Skeletal muscle tissue (tissue), 4 donors: ENCODE results near the gene TPCN1. TPM values are rescaled to one million over a fixed set of nuclear protein-coding genes. Genes with fewer than 3 reads are reported as not detected.

Experiments
- H3K27ac ChIP-seq: one replicate; pipeline ENCODE4 v1.7.0; 2013; ENCODE audit warnings: mild to moderate bottlenecking, low read depth, low read length, inconsistent platforms
- H3K27me3 ChIP-seq, 3 donors: one replicate each; pipeline ENCODE4 v1.7.0; 2013; ENCODE audit warnings: low read length in 3 of 3; ENCODE audit not compliant: control insufficient read depth in 3 of 3, insufficient read depth in 3 of 3
- H3K36me3 ChIP-seq, 3 donors: one replicate each; pipeline ENCODE4 v1.7.0; 2013; ENCODE audit warnings: low read length in 3 of 3; ENCODE audit not compliant: control insufficient read depth in 3 of 3, insufficient read depth in 3 of 3
- H3K4me1 ChIP-seq, 3 donors: one replicate each; pipeline ENCODE4 v1.7.0; 2013; ENCODE audit warnings: low read length in 3 of 3, mild to moderate bottlenecking in 3 of 3; ENCODE audit not compliant: control insufficient read depth in 3 of 3, insufficient read depth in 3 of 3
- H3K4me3 ChIP-seq, 3 donors: one replicate each; pipeline ENCODE4 v1.7.0; 2013; ENCODE audit warnings: low read length in 3 of 3
- H3K9ac ChIP-seq, 3 donors: one replicate each; pipeline ENCODE4 v1.7.0; 2013; ENCODE audit warnings: low read length in 3 of 3, mild to moderate bottlenecking in 3 of 3, moderate library complexity in 2 of 3, low read depth in 1 of 3
- H3K9me3 ChIP-seq, 3 donors: one replicate each; pipeline ENCODE4 v1.7.0; 2013; ENCODE audit warnings: low read length in 3 of 3; ENCODE audit not compliant: control insufficient read depth in 3 of 3
- total RNA-seq: library from RNA; depleted of rRNA; stranded (reverse); fragments of >200 nt; gene quantifications from one replicate; pipeline ENCODE4 v1.2.3, GENCODE V29; 2014
- donor health status: Osteomylitis.

The TPCN1 gene
- total RNA-seq, 1 donor from 2014 or later = 11.0 TPM

GRCh38 chr12:113184098-113184899 is 37.0 kb upstream of the TPCN1 start:
- H3K27me3 ChIP-seq = no peaks in the 10 kb centered on the region
- peak overlapping the region; percentile 89 for H3K27ac ChIP-seq
- H3K4me3 ChIP-seq = peak overlapping the region; percentile 86 to 93 (median 92)
- peaks cover 19 to 38% (median 23%) of the 10 kb centered on the region in 3 donors for H3K4me1 ChIP-seq
- H3K36me3 ChIP-seq = peaks cover 21 to 27% (median 24%) of the 10 kb centered on the region in 3 donors
- no peaks in the 10 kb centered on the region for H3K9me3 ChIP-seq
- H3K9ac ChIP-seq = peak overlapping the region; percentile 88 to 97 (median 96)

- Histone ChIP-seq H3K27ac (peak overlapping the region; percentile 89), H3K4me3 (peak overlapping the region; percentile 86 to 93 (median 92)), H3K36me3 (peaks cover 15 to 24% (median 22%) of the 10 kb centered on the region in 3 donors), H3K9me3 (no peaks in the 10 kb centered on the region), H3K27me3 (no peaks in the 10 kb centered on the region), H3K9ac (peak overlapping the region; percentile 88 to 97 (median 96)), H3K4me1 (peaks cover 19 to 38% (median 23%) of the 10 kb centered on the region in 3 donors)
Measured at GRCh38 chr12:113184900-113185179, 36.4 kb upstream of the TPCN1 start.

DNA sequence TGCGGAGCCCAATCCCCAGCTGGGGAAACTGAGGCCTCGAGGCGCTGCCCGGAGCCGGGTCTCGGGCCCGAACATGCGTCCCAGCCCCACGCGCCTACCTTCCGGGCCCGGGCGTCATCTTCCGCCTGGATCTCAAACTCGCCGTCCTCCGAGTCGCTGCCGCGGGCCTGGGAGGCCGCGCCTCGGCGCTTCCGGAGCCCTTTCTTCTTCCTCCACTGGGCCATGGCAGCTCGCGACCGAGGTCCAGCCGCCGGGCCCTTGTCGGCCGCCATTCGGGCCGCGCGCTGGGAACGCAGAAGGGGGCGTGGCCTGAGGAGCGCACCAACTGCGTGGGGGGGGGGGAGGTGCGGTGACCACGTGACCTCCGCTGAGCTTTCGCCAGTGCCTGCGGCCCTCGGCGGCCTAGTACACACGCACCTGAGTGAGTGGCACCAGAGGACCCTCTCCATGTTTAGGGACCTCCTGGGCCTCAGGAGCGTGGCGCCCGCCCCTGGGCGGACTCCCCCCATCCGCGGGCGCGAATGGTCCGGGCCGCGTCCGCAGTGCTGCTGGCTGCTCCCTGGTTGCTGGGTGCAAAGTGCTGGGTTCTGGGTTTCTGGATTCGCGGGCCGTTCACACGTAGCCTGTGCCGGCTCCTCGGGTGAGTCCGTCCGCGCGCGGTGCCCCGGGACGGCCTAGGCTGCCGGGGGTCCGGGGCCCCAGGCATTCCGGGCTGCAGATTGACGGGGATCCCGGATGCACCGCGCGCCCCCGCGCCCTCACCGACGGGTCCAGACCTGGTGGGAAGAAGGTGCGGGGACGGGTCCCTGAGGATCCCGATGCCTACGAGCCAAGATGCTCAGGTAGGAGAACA is 35.9 kb upstream of the TPCN1 start, which contains the start of the genes DDX54 and RITA1:
DDX54 (minus strand) TSS at position 299 of the 853 bp plus-strand sequence; CDS start at position 272, 27 bp downstream.
RITA1 (plus strand) TSS at position 542 of the 853 bp plus-strand sequence. CDS start 1,026 bp downstream, outside the sequence.
- Histone ChIP-seq H3K4me1 (peaks cover 19 to 34% (median 23%) of the 10 kb centered on the region in 3 donors), H3K4me3 (peak within 1 kb of the TSS; percentile 86 to 93 (median 92)), H3K36me3 (peaks cover 10 to 18% (median 18%) of the 10 kb centered on the region in 3 donors), H3K9ac (peak within 1 kb of the TSS; percentile 88 to 97 (median 96)), H3K27ac (peak within 1 kb of the TSS; percentile 89), H3K27me3 (no peaks in the 10 kb centered on the region), H3K9me3 (no peaks in the 10 kb centered on the region)

- Histone ChIP-seq H3K4me3 (peak overlapping the region; percentile 86 to 93 (median 92)), H3K9ac (peak overlapping the region; percentile 88 to 97 (median 96)), H3K27ac (peak overlapping the region; percentile 89), H3K27me3 (no peaks in the 10 kb centered on the region), H3K9me3 (no peaks in the 10 kb centered on the region), H3K36me3 (peaks cover 8 to 19% (median 17%) of the 10 kb centered on the region in 3 donors), H3K4me1 (peaks cover 19 to 30% (median 23%) of the 10 kb centered on the region in 3 donors)
Measured at GRCh38 chr12:113186033-113186365, 35.3 kb upstream of the TPCN1 start.

- Histone ChIP-seq H3K9ac (peak overlapping the region in 2 of 3 donors; percentile 65 to 97), H3K4me3 (peak overlapping the region; percentile 86 to 93 (median 92)), H3K9me3 (no peaks in the 10 kb centered on the region), H3K36me3 (peaks cover 14 to 25% (median 23%) of the 10 kb centered on the region in 3 donors), H3K27ac (no peak overlapping the region), H3K27me3 (no peaks in the 10 kb centered on the region), H3K4me1 (peaks cover 19 to 30% (median 23%) of the 10 kb centered on the region in 3 donors)
Measured at GRCh38 chr12:113186666-113187325, 34.5 kb upstream of the TPCN1 start.

DNA sequence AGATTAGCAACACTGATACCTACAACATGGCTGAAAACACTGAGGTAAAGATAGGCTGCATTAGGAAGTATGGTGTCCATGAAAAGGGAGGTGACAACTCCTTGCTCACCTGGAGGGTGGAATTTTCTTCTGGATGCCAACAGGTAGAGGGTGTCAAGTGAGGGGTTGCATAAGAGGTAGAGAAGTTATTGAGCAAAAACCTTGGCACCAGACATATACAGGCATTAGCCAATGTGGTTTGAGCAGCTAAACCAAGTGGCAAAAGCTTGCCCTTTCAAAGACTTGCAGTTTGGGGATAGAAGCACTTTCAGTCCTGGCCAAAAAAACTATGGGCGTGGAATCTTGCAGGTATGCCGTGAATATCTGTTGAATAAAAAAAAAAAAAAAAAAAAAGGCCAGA is 31.9 kb upstream of the TPCN1 start:
- H3K27ac ChIP-seq = no peak overlapping the region
- no peaks in the 10 kb centered on the region for H3K27me3 ChIP-seq
- H3K9ac ChIP-seq = no peak overlapping the region
- H3K4me3 ChIP-seq = no peak overlapping the region
- peaks cover 26 to 32% (median 31%) of the 10 kb centered on the region in 3 donors for H3K4me1 ChIP-seq
- peaks cover 20 to 32% (median 20%) of the 10 kb centered on the region in 3 donors for H3K36me3 ChIP-seq
- no peaks in the 10 kb centered on the region for H3K9me3 ChIP-seq

DNA sequence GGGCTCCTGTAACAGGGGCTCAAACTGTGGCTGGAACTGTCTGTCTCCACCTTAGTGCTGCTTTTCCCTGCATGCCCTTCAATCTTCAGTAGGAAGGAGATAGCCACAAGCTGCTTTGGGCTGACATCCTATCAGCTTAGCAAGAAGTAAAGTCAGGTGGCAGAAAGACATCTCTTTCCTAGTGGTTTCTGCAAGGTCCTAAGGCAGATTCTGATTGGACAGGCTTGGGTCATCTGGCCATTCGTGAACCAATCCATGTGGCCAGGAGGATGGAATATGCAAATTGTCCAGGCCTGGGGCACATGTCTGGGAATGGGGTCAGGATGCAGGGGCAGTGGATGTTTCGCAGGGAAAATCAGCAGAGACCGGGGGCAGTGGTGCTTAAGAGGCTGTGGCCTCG is 30.5 kb upstream of the TPCN1 start:
- Histone ChIP-seq H3K27me3 (no peaks in the 10 kb centered on the region), H3K4me1 (peaks cover 28 to 35% (median 29%) of the 10 kb centered on the region in 3 donors), H3K36me3 (peaks cover 20 to 32% (median 20%) of the 10 kb centered on the region in 3 donors), H3K27ac (no peak overlapping the region), H3K9me3 (no peaks in the 10 kb centered on the region), H3K9ac (no peak overlapping the region), H3K4me3 (no peak overlapping the region)

- Histone ChIP-seq H3K4me3 (no peak overlapping the region), H3K9ac (no peak overlapping the region), H3K4me1 (peaks cover 24 to 33% (median 24%) of the 10 kb centered on the region in 3 donors), H3K36me3 (peaks cover 20 to 32% (median 20%) of the 10 kb centered on the region in 3 donors), H3K27ac (no peak overlapping the region), H3K9me3 (no peaks in the 10 kb centered on the region), H3K27me3 (no peaks in the 10 kb centered on the region)
Measured at GRCh38 chr12:113191227-113191626, 30.0 kb upstream of the TPCN1 start.

- Histone ChIP-seq H3K27ac (peak overlapping the region; percentile 11), H3K27me3 (no peaks in the 10 kb centered on the region), H3K4me1 (peaks cover 11 to 27% (median 19%) of the 10 kb centered on the region in 3 donors), H3K9me3 (no peaks in the 10 kb centered on the region), H3K9ac (peak overlapping the region in 1 of 3 donors; percentile 66), H3K4me3 (no peak overlapping the region), H3K36me3 (peaks cover 13 to 19% (median 16%) of the 10 kb centered on the region in 3 donors)
Measured at GRCh38 chr12:113194971-113195391, 26.3 kb upstream of the TPCN1 start.
